Transverse colon (tissue), 4 donors: ENCODE results near the gene NFKB1.

Experiments used
- CTCF ChIP-seq, 5 experiments: fragments of 200-600 bp in 3 of 5; fragments of 450-650 bp in 2 of 5; sonication (generic) in 3 of 5; IDR thresholded peaks; 1 replicate in 2 of 5; 2 replicates in 3 of 5; pipeline ENCODE4 v1.5.1; 2016 to 2017; ENCODE audit warnings: antibody characterized with exemption in 5 of 5, inconsistent platforms in 3 of 5, mild to moderate bottlenecking in 2 of 5, moderate library complexity in 1 of 5
- EP300 ChIP-seq: sonication (generic); formaldehyde crosslinking; IDR thresholded peaks from one replicate; pipeline ENCODE4 v1.6.1; 2017; ENCODE audit warnings: antibody characterized with exemption, low read depth
- POLR2A ChIP-seq: fragments of 450-650 bp; IDR thresholded peaks from one replicate; pipeline ENCODE4 v1.6.1; 2016; ENCODE audit warnings: antibody characterized with exemption, mild to moderate bottlenecking, moderate library complexity
- POLR2AphosphoS5 ChIP-seq, 3 donors: sonication (generic); formaldehyde crosslinking; IDR thresholded peaks; one replicate each; pipeline ENCODE4 v1.6.1; 2016; ENCODE audit warnings: antibody characterized with exemption in 3 of 3

DNA sequence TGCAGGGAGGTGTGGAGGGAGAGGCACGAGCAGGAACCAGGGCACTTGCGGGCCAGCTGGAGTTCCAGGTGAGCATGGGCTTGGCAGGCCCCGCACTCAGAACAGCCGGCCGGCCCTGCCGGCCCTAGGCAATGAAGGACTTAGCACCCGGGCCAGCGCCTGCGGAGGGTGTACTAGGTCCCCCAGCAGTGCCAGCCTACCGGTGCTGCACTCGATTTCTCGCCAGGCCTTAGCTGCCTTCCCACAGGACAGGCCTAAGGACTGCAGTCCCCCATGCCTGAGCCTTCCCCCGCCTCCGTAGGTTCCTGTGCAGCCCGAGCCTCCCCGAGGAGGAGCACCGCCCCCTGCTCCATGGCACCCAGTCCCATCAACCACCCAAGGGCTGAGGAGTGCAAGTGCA lies 18.0 kb upstream of the NFKB1 start:
- TF ChIP-seq POLR2A = no peak
- TF ChIP-seq CTCF (IDR thresholded peaks at IDR 0.05) = no peak
- TF ChIP-seq POLR2AphosphoS5 (IDR thresholded peaks at IDR 0.05) = no peak
- TF ChIP-seq EP300 = no peak
